GM19324 (cell line): Measurements from ENCODE around the gene KRTAP4-8.
"Not testable (repeated sequence)": the region's sequence is repeated elsewhere in the genome, so short reads cannot be mapped to it uniquely, and the experiment has no call there.

Source experiments
- ATAC-seq: cut with Tn5 transposase; IDR thresholded peaks from one replicate; pipeline ENCODE4 v1.9.1; 2021; ENCODE audit warnings: mild to moderate bottlenecking, moderate library complexity; ENCODE audit not compliant: unreplicated experiment, low FRiP score

KRTAP4-8 gene

GRCh38 chr17:41098042-41098441, at the start of gene KRTAP4-8:
Gene KRTAP4-8, minus strand, starts transcription at chr17:41098142. Its CDS starts 58 bp downstream, at chr17:41098084.
- no peak for ATAC-seq

DNA sequence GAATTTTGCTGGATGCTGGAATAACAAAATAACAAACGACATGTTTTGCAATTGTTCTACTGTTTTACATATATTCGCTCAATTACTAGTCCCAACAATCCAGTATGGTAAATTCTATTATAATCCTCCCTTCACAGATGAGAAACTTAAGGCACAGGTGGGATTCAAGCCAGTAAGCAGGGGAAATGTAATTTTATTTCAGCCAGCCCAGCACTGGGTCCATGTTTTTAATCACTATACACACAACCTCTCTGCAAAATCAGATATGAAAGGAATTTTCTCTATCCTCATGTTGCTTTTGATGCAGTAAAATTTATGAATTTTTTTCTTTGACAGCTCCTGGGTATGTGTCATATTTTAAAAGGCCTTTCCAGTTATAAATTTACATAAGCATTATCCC, 47.3 kb upstream of the KRTAP4-8 start:
- ATAC-seq: no peak

GRCh38 chr17:41144846-41145245, 46.9 kb upstream of the KRTAP4-8 start:
- ATAC-seq: no peak

DNA sequence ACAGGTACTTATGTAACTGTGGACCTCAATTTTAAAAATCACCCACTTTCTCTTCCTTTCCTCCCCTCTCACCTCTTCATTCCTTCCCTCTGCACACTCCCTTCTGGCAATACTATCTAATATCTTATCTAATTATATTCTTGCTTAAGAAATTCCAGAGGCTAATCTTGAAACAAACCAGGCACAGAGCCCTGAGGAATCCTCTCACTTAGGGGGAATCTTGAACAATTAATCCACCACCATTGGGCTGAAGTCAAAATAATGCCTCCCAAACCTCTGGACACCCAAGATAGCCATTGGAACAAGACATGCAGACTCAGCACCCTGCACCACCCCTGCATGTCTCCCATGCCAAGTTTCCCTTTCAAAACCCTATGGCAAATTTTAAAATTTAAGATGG, 43.4 kb upstream of the KRTAP4-8 start:
- no peak for ATAC-seq

- no peak for ATAC-seq
Observed at GRCh38 chr17:41140360-41141131, 42.6 kb upstream of the KRTAP4-8 start, which contains the start of gene KRTAP4-6. Gene KRTAP4-6, minus strand, starts transcription at chr17:41140544. Its CDS starts 57 bp downstream, at chr17:41140487.

- not testable (repeated sequence) for ATAC-seq
Observed at GRCh38 chr17:41139865-41140264, 41.9 kb upstream of the KRTAP4-8 start.

GRCh38 chr17:41133880-41134735, 36.2 kb upstream of the KRTAP4-8 start:
- ATAC-seq: no peak

GRCh38 chr17:41131979-41132378, 34.0 kb upstream of the KRTAP4-8 start:
- ATAC-seq: no peak

DNA sequence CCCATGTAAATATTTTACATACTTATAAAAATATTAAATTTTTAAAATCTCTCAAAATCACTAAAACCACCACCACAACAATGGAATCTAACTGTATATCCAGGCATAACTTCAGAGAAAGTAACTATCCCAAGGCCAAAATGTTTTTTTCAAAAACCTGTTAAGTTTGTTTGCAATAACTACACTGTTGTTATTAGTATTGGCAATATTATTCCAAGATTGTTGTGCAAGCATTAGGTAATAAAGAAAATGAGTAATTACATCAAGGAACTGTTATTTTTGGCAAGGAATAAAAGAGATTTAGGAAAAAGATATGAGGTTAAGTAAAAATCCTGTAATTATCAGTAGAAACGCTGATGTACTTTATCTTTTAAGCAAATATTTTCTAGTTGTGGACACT, 29.4 kb upstream of the KRTAP4-8 start:
- ATAC-seq: no peak

DNA sequence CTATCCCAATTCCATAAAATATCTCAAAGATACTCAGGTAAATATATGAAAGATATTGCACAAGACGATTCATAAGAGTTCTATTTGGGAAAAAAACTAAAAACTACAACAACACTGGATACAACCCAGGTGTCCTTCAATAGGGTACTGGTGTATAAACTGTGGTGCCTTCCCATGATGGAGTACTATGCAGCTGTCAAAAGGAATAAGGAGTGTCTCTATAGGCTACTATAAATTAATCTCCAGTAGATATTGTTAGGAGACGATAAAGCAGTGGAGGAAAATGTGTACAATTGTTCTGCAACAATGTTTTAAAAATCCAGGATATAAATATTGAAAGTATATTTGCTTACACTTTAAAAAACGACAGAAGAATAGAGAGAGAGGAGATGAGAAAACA, 28.5 kb upstream of the KRTAP4-8 start:
- no peak for ATAC-seq

DNA sequence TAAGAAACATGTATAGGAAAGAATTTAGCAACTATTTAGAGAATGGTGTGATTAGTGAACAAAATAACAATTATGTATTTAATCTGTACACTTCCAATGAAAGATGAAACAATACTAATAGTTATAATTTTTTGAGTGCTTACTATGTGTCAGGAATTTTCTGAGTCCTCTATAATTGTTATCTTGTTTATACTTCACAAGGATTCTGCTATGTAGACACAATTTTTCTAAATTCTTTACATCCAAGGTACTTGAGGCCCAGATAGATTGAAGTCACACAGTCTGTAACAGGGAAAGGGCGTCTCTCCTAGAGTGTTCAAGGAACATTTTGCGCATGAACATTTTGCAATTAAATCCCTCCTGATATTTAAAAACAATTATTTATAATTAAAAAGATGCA, 27.1 kb upstream of the KRTAP4-8 start:
- ATAC-seq: no peak

- ATAC-seq: not testable (repeated sequence)
Observed at GRCh38 chr17:41123991-41124371, 26.0 kb upstream of the KRTAP4-8 start, which contains the start of gene KRTAP4-12. Gene KRTAP4-12, minus strand, starts transcription at chr17:41124182. Its CDS starts 60 bp downstream, at chr17:41124122.

- ATAC-seq: not testable (repeated sequence)
Observed at GRCh38 chr17:41123292-41123990, 25.5 kb upstream of the KRTAP4-8 start.

DNA sequence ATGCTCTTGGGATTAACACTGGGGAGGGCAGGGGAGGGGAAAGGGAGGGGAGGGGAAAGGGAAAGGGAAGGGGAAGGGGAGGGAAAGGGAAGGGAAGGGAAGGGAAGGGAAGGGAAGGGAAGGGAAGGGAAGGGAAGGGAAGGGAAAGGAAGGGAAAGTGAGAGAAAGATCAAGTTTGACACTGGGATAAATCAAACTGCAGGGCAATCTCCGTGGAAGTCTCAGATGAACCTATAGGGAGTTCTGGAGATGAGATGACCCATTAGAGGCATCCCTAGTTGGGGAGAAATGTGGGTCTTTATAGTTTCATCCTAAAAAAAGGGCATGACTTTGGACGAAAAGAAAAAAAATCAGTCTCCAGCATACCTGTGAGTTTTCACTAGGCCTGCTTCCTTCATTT, 23.8 kb upstream of the KRTAP4-8 start:
- ATAC-seq: no peak

- not testable (repeated sequence) for ATAC-seq
Observed at GRCh38 chr17:41119696-41120690, 22.1 kb upstream of the KRTAP4-8 start.

DNA sequence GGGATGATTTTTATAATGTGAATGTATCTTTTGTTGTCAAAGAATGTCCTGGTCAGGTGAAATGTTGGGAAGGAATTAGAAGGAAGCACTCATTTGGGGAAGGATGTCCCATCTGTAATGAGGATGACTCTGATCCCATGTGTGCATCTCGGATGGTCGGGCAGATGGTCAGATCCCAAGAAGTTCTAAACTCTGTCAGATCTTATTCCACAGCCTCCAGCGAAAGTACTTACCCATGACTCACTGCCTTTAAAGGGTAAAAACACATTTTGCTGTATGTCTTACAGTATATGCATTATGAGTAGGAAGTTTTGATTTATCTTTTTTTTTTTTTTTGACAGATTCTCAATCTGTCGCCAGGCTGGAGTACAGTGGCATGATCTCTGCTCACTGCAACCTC, 20.8 kb upstream of the KRTAP4-8 start:
- ATAC-seq: no peak

- not testable (repeated sequence) for ATAC-seq
Observed at GRCh38 chr17:41117846-41118386, 20.0 kb upstream of the KRTAP4-8 start, which contains the start of gene KRTAP4-11. Gene KRTAP4-11, minus strand, starts transcription at chr17:41118373. Its CDS starts 58 bp downstream, at chr17:41118315.

DNA sequence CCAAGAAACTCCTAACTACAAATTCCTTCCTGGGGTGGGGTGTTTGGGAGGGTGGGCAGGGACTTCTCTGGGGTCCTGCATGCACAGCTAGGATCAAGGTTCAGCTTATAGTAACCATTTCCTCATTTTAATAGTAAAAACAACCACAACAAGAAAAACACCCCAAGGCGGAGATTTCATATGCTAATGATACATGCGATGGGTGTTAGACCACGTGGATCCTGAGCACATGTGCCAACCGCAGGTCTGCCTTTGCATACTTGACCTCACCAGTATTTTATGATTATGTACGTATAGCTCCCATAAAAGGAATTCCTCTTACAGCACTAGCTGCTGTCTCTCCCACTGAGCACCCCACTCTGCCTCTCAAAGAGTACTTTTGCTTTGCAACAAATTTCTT, 18.4 kb upstream of the KRTAP4-8 start:
- no peak for ATAC-seq
